Fibroblast of lung (primary cell): ENCODE results near the gene SLC34A2.

ENCODE experiments used
- EZH2 ChIP-seq: IDR thresholded peaks from 2 replicates; pipeline ENCODE4 v1.5.1; 2012; ENCODE audit warnings: low read length, control low read depth, mild to moderate bottlenecking; ENCODE audit errors: missing control alignments
- TF ChIP-seq, protein P1 (sequence below), 2 donors: IDR thresholded peaks in 1 of 2; conservative IDR thresholded peaks in 1 of 2; 1 replicate in 1 of 2; 2 replicates in 1 of 2; pipeline ENCODE4 v1.5.1; 2011 to 2012; ENCODE audit warnings: low read length in 2 of 2, control low read depth in 1 of 2, inconsistent platforms in 1 of 2, low read depth in 1 of 2, mild to moderate bottlenecking in 1 of 2

- TF ChIP-seq, protein P1, sequence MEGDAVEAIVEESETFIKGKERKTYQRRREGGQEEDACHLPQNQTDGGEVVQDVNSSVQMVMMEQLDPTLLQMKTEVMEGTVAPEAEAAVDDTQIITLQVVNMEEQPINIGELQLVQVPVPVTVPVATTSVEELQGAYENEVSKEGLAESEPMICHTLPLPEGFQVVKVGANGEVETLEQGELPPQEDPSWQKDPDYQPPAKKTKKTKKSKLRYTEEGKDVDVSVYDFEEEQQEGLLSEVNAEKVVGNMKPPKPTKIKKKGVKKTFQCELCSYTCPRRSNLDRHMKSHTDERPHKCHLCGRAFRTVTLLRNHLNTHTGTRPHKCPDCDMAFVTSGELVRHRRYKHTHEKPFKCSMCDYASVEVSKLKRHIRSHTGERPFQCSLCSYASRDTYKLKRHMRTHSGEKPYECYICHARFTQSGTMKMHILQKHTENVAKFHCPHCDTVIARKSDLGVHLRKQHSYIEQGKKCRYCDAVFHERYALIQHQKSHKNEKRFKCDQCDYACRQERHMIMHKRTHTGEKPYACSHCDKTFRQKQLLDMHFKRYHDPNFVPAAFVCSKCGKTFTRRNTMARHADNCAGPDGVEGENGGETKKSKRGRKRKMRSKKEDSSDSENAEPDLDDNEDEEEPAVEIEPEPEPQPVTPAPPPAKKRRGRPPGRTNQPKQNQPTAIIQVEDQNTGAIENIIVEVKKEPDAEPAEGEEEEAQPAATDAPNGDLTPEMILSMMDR (conservative IDR thresholded peaks at IDR 0.05 in 1 of 2, IDR thresholded peaks at IDR 0.05 in 1 of 2; ENCODE audit: low read depth in 1 of 2, low read length in 2 of 2), result no peak
- TF ChIP-seq EZH2, result no peak
Observed at GRCh38 chr4:25697516-25697915, 41.9 kb downstream of the SLC34A2 start.
